HG03135 (cell line): ENCODE results near the gene ARHGAP11A.

Experiments
- ATAC-seq: cut with Tn5 transposase; IDR thresholded peaks from one replicate; pipeline ENCODE4 v1.9.1; 2021; ENCODE audit warnings: mild to moderate bottlenecking, moderate library complexity; ENCODE audit not compliant: unreplicated experiment

Gene ARHGAP11A

DNA sequence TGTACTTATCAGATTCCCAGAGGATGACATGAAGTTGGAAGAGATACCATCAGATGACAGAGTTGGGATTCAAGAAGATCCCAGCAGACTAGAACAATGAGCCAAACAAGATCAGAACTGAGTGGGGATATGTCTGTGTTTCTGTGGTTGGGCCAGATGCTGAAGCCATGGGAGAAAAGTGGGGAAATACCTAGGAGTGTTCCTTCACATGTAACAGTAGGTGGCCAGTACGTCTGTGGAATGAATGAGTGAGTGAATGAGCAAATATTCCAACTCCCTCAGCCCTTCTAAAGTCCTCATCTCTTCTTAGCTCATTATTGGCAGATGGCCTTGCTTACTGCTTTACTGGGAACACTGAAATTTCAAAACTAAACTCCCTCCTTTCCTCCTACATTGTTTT lies 70.3 kb downstream of the ARHGAP11A start:
- ATAC-seq: no peak

DNA sequence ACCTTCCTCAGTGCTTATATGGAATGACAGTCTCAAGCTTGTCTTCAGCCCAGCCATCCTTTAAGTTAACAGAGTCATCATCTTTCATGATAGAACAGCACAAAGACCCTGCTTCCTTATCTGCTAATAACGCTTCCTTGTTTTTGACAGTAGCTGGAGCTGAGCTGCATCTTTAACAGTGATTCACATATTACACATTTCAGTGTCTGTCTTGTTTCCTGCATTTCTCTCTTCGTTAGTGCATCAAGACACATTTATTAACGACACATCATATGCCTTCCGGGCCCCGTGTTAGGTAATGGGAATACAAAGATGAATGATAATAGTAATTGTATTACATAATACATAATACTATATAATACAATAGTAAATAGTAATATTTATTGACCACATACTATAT lies 72.3 kb downstream of the ARHGAP11A start:
- ATAC-seq: no peak

DNA sequence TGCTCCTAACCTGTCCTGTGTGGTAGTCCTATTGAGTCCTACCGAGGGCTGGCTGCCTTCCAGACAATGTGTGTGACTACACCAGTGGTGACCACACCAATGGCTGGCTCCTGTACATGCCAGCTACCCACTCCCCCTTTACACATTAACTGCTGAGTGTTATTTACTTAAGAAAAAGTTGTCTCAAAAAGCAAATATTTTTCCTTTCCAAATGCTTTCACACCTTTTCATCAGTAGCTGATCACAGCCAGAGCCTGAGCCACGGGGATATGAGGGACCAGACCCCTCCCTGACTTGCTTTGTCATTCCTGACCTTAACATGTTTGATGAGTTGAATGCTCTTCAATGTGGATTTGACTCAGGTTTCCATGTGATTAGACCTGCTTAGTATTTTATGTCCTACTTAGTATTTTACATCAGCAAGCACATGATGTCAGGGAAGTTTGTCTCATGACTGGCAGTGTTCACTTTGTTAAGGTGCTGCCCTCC lies 72.9 kb downstream of the ARHGAP11A start:
- no peak for ATAC-seq
